GM10266 (cell line): ENCODE measurements around the gene MUC5B.

Source experiments
- DNase-seq: peaks from one replicate; pipeline ENCODE4 v3.0.0; 2012; ENCODE audit errors: extremely low spot score
- CTCF ChIP-seq: IDR thresholded peaks from 2 replicates; pipeline ENCODE4 v1.5.1; 2012; ENCODE audit warnings: mild to moderate bottlenecking, low read depth; ENCODE audit not compliant: control insufficient read depth, insufficient read depth; ENCODE audit errors: missing control alignments

MUC5B gene

GRCh38 chr11:1299621-1300020 lies 76.8 kb downstream of the MUC5B start:
- TF ChIP-seq CTCF, result no peak
- no peak for DNase-seq

- no peak for TF ChIP-seq CTCF
- no peak for DNase-seq
These were observed 77.3 kb downstream of the MUC5B start for GRCh38 chr11:1300121-1300520.

- TF ChIP-seq CTCF, result no peak
- DNase-seq, result no peak
These were observed 77.8 kb downstream of the MUC5B start for GRCh38 chr11:1300569-1301187.

GRCh38 chr11:1301220-1302000 lies 78.5 kb downstream of the MUC5B start:
- DNase-seq, result no peak
- no peak for TF ChIP-seq CTCF

- DNase-seq, result no peak
- no peak for TF ChIP-seq CTCF
These were observed 79.2 kb downstream of the MUC5B start for GRCh38 chr11:1302041-1302460.

GRCh38 chr11:1302461-1303125 lies 79.7 kb downstream of the MUC5B start:
- no peak for TF ChIP-seq CTCF
- no peak for DNase-seq

- no peak for DNase-seq
- TF ChIP-seq CTCF, result no peak
These were observed 80.4 kb downstream of the MUC5B start for GRCh38 chr11:1303126-1303821.
